Neural progenitor cell (in vitro differentiated cells): ENCODE results near the gene CD300LD. TPM values are rescaled to one million over a fixed set of nuclear protein-coding genes. Genes with fewer than 3 reads are reported as not detected.
"Not testable (repeated sequence)": the region's sequence is repeated elsewhere in the genome, so short reads cannot be mapped to it uniquely, and the experiment has no call there.

Source experiments
- DNase-seq: peaks from one replicate; pipeline ENCODE4 v3.0.0-alpha.2; 2016; ENCODE audit warnings: low spot score
- H2AFZ ChIP-seq: fragments of 200-600 bp; sonication (generic); replicated peaks from 2 replicates; pipeline ENCODE4 v1.6.1; 2016; ENCODE audit warnings: antibody characterized with exemption
- H3F3A ChIP-seq: fragments of 200-600 bp; sonication (generic); 2 replicates; pipeline ENCODE4 v1.6.1; 2016; ENCODE audit warnings: antibody characterized with exemption, low read depth
- H3K27ac ChIP-seq: fragments of 200-600 bp; sonication (generic); 2 replicates; pipeline ENCODE4 v1.5.1; 2016; ENCODE audit warnings: mild to moderate bottlenecking
- H3K27me3 ChIP-seq: fragments of 200-600 bp; sonication (generic); 2 replicates; pipeline ENCODE4 v1.6.1; 2016; ENCODE audit warnings: mild to moderate bottlenecking, moderate library complexity
- H3K36me3 ChIP-seq: fragments of 200-600 bp; sonication (generic); 2 replicates; pipeline ENCODE4 v1.5.1; 2016
- H3K4me1 ChIP-seq: fragments of 200-600 bp; sonication (generic); 2 replicates; pipeline ENCODE4 v1.6.1; 2016; ENCODE audit warnings: mixed run types
- H3K4me2 ChIP-seq: fragments of 200-600 bp; sonication (generic); 2 replicates; pipeline ENCODE4 v1.6.1; 2016
- H3K4me3 ChIP-seq: fragments of 200-600 bp; sonication (generic); 2 replicates; pipeline ENCODE4 v1.5.1; 2016
- H3K79me2 ChIP-seq: fragments of 200-600 bp; sonication (generic); 2 replicates; pipeline ENCODE4 v1.6.1; 2016; ENCODE audit warnings: low read depth
- H3K9ac ChIP-seq: fragments of 200-600 bp; sonication (generic); 2 replicates; pipeline ENCODE4 v1.6.1; 2016
- H3K9me3 ChIP-seq: fragments of 200-600 bp; sonication (generic); 2 replicates; pipeline ENCODE4 v1.5.1; 2016; ENCODE audit warnings: low read depth
- H4K20me1 ChIP-seq: fragments of 200-600 bp; sonication (generic); 2 replicates; pipeline ENCODE4 v1.6.1; 2016; ENCODE audit warnings: low read depth
- H3K27ac Mint-ChIP-seq: 3 replicates; pipeline ENCODE4 v1.8.0; 2021; ENCODE audit warnings: mixed read lengths
- H3K27me3 Mint-ChIP-seq: 2 replicates; pipeline ENCODE4 v1.8.0; 2022; ENCODE audit warnings: low read depth, mild to moderate bottlenecking, inconsistent platforms, moderate library complexity, mixed read lengths; ENCODE audit not compliant: insufficient read depth
- H3K36me3 Mint-ChIP-seq: 3 replicates; pipeline ENCODE4 v1.8.0; 2021; ENCODE audit warnings: mixed read lengths
- H3K4me1 Mint-ChIP-seq: 3 replicates; pipeline ENCODE4 v1.8.0; 2021; ENCODE audit warnings: mixed read lengths
- H3K4me3 Mint-ChIP-seq: 3 replicates; pipeline ENCODE4 v1.8.0; 2021; ENCODE audit warnings: mild to moderate bottlenecking, moderate library complexity, mixed read lengths
- H3K9me3 Mint-ChIP-seq: 3 replicates; pipeline ENCODE4 v1.8.0; 2020; ENCODE audit warnings: mixed read lengths
- EZH2 ChIP-seq: fragments of 200-600 bp; sonication (generic); IDR thresholded peaks from 2 replicates; pipeline ENCODE4 v1.6.1; 2017; ENCODE audit warnings: antibody characterized with exemption, mild to moderate bottlenecking, moderate library complexity
- EZH2phosphoT487 ChIP-seq: fragments of 200-600 bp; sonication (generic); IDR thresholded peaks from 2 replicates; pipeline ENCODE4 v1.6.1; 2017; ENCODE audit warnings: antibody characterized with exemption
- total RNA-seq: library from RNA; depleted of rRNA; stranded (reverse); fragments of >200 nt; gene quantifications from 2 replicates; pipeline ENCODE4 v1.2.3, GENCODE V29; 2015; ENCODE audit warnings: low replicate concordance
- TF ChIP-seq, protein P1 (sequence below): fragments of 200-600 bp; sonication (generic); IDR thresholded peaks from 2 replicates; pipeline ENCODE4 v1.5.1; 2017; ENCODE audit warnings: antibody characterized with exemption, mild to moderate bottlenecking

Gene CD300LD
- total RNA-seq, 1 donor from 2014 or later: not detected

DNA sequence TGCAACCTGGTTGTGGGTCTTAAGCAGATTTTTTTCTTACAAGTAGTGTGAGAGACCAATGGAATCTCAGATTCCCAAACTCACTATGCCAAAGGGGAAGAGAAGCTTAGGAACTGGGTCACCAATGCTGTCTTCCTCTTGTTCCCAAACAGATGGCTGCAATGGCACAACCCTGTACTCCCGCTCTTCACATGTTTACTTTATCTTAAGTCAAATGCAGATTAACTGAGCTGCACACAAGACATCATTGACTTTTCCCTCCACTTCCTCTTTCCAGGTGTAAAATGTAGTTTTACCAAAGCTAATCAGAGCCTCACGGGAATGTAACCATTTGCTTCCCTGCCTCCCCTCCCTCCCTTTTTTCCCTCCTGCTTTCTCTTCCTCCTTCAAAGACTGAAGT, 45.8 kb upstream of the CD300LD start:
- Mint-ChIP-seq H3K27me3 (peaks cover 5% of the 10 kb centered on the region), H3K9me3 (no peaks in the 10 kb centered on the region), H3K36me3 (no peaks in the 10 kb centered on the region), H3K4me3 (no peak overlapping the region), H3K27ac (no peak overlapping the region), H3K4me1 (peaks cover 14% of the 10 kb centered on the region)
- DNase-seq: no peak
- Histone ChIP-seq H3K4me2 (no peak overlapping the region), H2AFZ (peak overlapping the region; percentile 48), H3K79me2 (no peaks in the 10 kb centered on the region), H4K20me1 (no peaks in the 10 kb centered on the region), H3K9ac (no peak overlapping the region), H3K27ac (no peak overlapping the region), H3F3A (peaks cover 7% of the 10 kb centered on the region), H3K4me3 (no peak overlapping the region), H3K9me3 (no peaks in the 10 kb centered on the region), H3K4me1 (peaks cover 20% of the 10 kb centered on the region), H3K27me3 (no peaks in the 10 kb centered on the region), H3K36me3 (no peaks in the 10 kb centered on the region)
- TF ChIP-seq EZH2 (no peak), EZH2phosphoT487 (no peak)
- TF ChIP-seq, protein P1, sequence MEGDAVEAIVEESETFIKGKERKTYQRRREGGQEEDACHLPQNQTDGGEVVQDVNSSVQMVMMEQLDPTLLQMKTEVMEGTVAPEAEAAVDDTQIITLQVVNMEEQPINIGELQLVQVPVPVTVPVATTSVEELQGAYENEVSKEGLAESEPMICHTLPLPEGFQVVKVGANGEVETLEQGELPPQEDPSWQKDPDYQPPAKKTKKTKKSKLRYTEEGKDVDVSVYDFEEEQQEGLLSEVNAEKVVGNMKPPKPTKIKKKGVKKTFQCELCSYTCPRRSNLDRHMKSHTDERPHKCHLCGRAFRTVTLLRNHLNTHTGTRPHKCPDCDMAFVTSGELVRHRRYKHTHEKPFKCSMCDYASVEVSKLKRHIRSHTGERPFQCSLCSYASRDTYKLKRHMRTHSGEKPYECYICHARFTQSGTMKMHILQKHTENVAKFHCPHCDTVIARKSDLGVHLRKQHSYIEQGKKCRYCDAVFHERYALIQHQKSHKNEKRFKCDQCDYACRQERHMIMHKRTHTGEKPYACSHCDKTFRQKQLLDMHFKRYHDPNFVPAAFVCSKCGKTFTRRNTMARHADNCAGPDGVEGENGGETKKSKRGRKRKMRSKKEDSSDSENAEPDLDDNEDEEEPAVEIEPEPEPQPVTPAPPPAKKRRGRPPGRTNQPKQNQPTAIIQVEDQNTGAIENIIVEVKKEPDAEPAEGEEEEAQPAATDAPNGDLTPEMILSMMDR: no peak

DNA sequence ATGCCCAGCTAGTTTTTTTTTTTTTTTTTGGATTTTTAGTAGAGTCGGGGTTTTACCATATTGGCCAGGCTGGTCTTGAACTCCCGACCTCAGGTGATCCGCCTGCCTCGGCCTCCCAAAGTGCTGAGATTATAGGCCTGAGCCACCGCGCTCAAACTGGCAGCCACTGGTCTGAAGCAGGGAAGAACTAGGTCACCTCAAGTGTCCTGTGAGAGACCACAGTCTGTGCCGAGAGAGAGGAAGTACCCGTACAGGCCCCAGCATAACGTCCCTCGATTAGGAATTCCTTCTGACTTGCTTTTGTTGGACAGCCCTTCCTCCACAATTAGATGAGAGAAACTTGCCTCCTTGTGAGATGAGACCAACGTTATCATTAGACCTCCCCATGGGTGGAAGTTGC, 45.2 kb upstream of the CD300LD start:
- Histone ChIP-seq H3K4me2 (no peak overlapping the region), H2AFZ (peak overlapping the region; percentile 48), H3K9ac (no peak overlapping the region), H3K36me3 (no peaks in the 10 kb centered on the region), H3F3A (peaks cover 11% of the 10 kb centered on the region), H3K9me3 (no peaks in the 10 kb centered on the region), H4K20me1 (no peaks in the 10 kb centered on the region), H3K27me3 (no peaks in the 10 kb centered on the region), H3K4me3 (no peak overlapping the region), H3K27ac (no peak overlapping the region), H3K79me2 (no peaks in the 10 kb centered on the region), H3K4me1 (peaks cover 20% of the 10 kb centered on the region)
- H3K27me3 Mint-ChIP-seq: peaks cover 8% of the 10 kb centered on the region
- no peak overlapping the region for H3K4me3 Mint-ChIP-seq
- H3K36me3 Mint-ChIP-seq: no peaks in the 10 kb centered on the region
- no peaks in the 10 kb centered on the region for H3K9me3 Mint-ChIP-seq
- H3K27ac Mint-ChIP-seq: no peak overlapping the region
- TF ChIP-seq, protein P1: no peak
- TF ChIP-seq EZH2phosphoT487: no peak
- no peak for TF ChIP-seq EZH2
- H3K4me1 Mint-ChIP-seq: peaks cover 16% of the 10 kb centered on the region
- DNase-seq: no peak

DNA sequence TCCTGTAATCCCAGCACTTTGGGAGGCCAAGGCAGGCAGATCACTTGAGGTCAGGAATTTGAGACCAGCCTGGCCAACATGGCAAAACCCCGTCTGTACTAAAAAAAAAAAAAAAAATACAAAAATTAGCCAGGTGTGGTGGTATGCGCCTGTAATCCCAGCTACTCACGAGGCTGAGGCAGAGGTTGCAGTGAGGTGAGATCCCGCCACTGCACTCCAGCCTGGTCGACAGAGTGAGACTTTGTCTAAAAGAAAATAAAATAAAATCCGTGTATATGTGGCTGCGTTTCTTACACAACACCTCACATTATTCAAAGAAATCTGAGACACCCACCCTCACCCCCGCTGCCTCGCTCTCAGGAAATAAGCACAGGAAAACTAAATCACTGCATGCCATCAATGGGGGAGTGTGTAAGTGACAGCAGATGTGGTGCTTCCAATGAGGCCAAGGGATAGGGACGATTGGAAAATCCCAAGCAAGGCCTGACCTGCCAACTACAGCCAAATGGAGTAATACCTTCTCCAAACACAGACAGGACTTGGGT, 44.5 kb upstream of the CD300LD start:
- not testable (repeated sequence) for H3K9me3 ChIP-seq, H3K79me2 ChIP-seq, H3K9me3 Mint-ChIP-seq, H3K36me3 ChIP-seq, H3K4me3 ChIP-seq, DNase-seq, H3K27me3 ChIP-seq, H3K27ac Mint-ChIP-seq, H3K36me3 Mint-ChIP-seq, H2AFZ ChIP-seq, H4K20me1 ChIP-seq, H3K4me2 ChIP-seq, H3K27me3 Mint-ChIP-seq, H3K27ac ChIP-seq, H3K9ac ChIP-seq, H3K4me3 Mint-ChIP-seq
- Histone ChIP-seq H3K4me1 (peaks cover 22% of the 10 kb centered on the region), H3F3A (peaks cover 14% of the 10 kb centered on the region)
- H3K4me1 Mint-ChIP-seq: peaks cover 22% of the 10 kb centered on the region

DNA sequence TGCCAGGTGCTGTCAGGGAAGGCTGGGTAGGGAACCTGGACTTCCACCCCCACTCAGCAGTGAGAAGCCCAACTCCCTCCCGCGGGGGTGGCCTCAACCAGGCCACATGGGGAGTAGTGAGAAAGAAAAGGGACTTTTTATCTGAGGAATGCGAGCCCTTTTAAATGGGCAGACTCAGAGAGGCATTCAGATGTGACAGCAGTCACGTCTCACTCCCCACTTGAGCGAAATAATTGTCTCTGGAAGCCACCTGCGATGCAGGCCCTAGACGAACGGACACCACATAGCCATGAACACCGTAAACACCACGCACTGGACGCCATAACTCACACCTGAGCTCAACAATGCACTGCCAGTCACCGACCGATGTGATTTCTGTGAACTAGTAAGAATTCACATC, 43.3 kb upstream of the CD300LD start:
- Histone ChIP-seq H3K4me2 (peak overlapping the region; percentile 64), H4K20me1 (no peaks in the 10 kb centered on the region), H3K27ac (no peak overlapping the region), H3K4me1 (peaks cover 28% of the 10 kb centered on the region), H3K9me3 (no peaks in the 10 kb centered on the region), H3K36me3 (no peaks in the 10 kb centered on the region), H3K27me3 (no peaks in the 10 kb centered on the region), H3K9ac (no peak overlapping the region), H3K4me3 (no peak overlapping the region), H2AFZ (no peak overlapping the region), H3K79me2 (no peaks in the 10 kb centered on the region), H3F3A (peaks cover 14% of the 10 kb centered on the region)
- peaks cover 8% of the 10 kb centered on the region for H3K27me3 Mint-ChIP-seq
- no peak overlapping the region for H3K4me3 Mint-ChIP-seq
- H3K27ac Mint-ChIP-seq: peak overlapping the region; percentile 87
- no peaks in the 10 kb centered on the region for H3K9me3 Mint-ChIP-seq
- peaks cover 25% of the 10 kb centered on the region for H3K4me1 Mint-ChIP-seq
- H3K36me3 Mint-ChIP-seq: no peaks in the 10 kb centered on the region
- no peak for TF ChIP-seq EZH2phosphoT487
- TF ChIP-seq, protein P1: no peak
- no peak for TF ChIP-seq EZH2
- peak; percentile 66 for DNase-seq
